PC-3 (cell line): Measurements from ENCODE around the gene DENND11. TPM values are rescaled to one million over a fixed set of nuclear protein-coding genes. Genes with fewer than 3 reads are reported as not detected.

Experiments
- ATAC-seq: fragments of 200-7000 bp; cut with Tn5 transposase; 2 replicates; pipeline ENCODE4 v1.9.1; 2020; ENCODE audit warnings: mild to moderate bottlenecking, moderate library complexity
- BruUV-seq: library from RNA; stranded (reverse); fragments of 400-500 nt; replicated peaks from 2 replicates; lab custom pipeline; 2021; lab: Mats Ljungman, UMichigan
- CTCF ChIA-PET: fragments of 300-600 bp; sonication (Branson Sonifier 250); formaldehyde crosslinking; loops from one replicate; lab custom pipeline; 2022; ENCODE audit warnings: antibody characterized with exemption; lab: Charles Lee
- POLR2A ChIA-PET: fragments of 300-600 bp; sonication (Branson Sonifier 250); formaldehyde crosslinking; loops from one replicate; lab custom pipeline; 2022; ENCODE audit warnings: antibody characterized with exemption; ENCODE audit not compliant: unreplicated experiment; lab: Charles Lee
- DNase-seq: peaks from one replicate; pipeline ENCODE4 v3.0.0-alpha.2; 2015
- H2AFZ ChIP-seq: fragments of 300-600 bp; sonication (generic); 2 replicates; pipeline ENCODE4 v1.6.0; 2016; ENCODE audit warnings: antibody characterized with exemption, low read length
- H3F3A ChIP-seq: fragments of 300-600 bp; sonication (generic); one replicate; pipeline ENCODE4 v1.6.0; 2017; ENCODE audit warnings: antibody characterized with exemption, low read length, control low read depth, mild to moderate bottlenecking; ENCODE audit not compliant: unreplicated experiment
- H3K27ac ChIP-seq: fragments of 300-600 bp; sonication (generic); 2 replicates; pipeline ENCODE4 v1.5.1; 2016; ENCODE audit warnings: mild to moderate bottlenecking, low read length
- H3K27me3 ChIP-seq: fragments of 300-600 bp; sonication (generic); 2 replicates; pipeline ENCODE4 v1.6.1; 2016; ENCODE audit warnings: low read length, mixed read lengths
- H3K36me3 ChIP-seq: fragments of 300-600 bp; sonication (generic); 2 replicates; pipeline ENCODE4 v1.6.1; 2016; ENCODE audit warnings: low read depth, mixed run types, low read length, mixed read lengths
- H3K4me1 ChIP-seq: fragments of 300-600 bp; sonication (generic); 2 replicates; pipeline ENCODE4 v1.5.1; 2016; ENCODE audit warnings: low read length; ENCODE audit not compliant: insufficient read depth
- H3K4me2 ChIP-seq: fragments of 300-600 bp; sonication (generic); 2 replicates; pipeline ENCODE4 v1.6.0; 2016; ENCODE audit warnings: low read length
- H3K4me3 ChIP-seq: fragments of 300-600 bp; sonication (generic); 2 replicates; pipeline ENCODE4 v1.5.1; 2016; ENCODE audit warnings: mild to moderate bottlenecking, low read length, mixed read lengths
- H3K79me2 ChIP-seq: fragments of 300-600 bp; sonication (generic); 2 replicates; pipeline ENCODE4 v1.6.1; 2017; ENCODE audit warnings: low read length, mixed read lengths
- H3K9ac ChIP-seq: fragments of 300-600 bp; sonication (generic); 2 replicates; pipeline ENCODE4 v1.6.0; 2016; ENCODE audit warnings: mild to moderate bottlenecking, low read length
- H3K9me2 ChIP-seq: fragments of 300-600 bp; sonication (generic); replicated peaks from 2 replicates; pipeline ENCODE4 v1.6.1; 2016; ENCODE audit warnings: mixed run types, low read length, mixed read lengths
- H3K9me3 ChIP-seq: fragments of 300-600 bp; sonication (generic); 2 replicates; pipeline ENCODE4 v1.6.1; 2016; ENCODE audit warnings: low read length, mixed read lengths
- H4K20me1 ChIP-seq: fragments of 300-600 bp; sonication (generic); 2 replicates; pipeline ENCODE4 v1.6.1; 2016; ENCODE audit warnings: low read length, mixed read lengths
- EZH2 ChIP-seq: fragments of 300-600 bp; sonication (generic); IDR thresholded peaks from one replicate; pipeline ENCODE4 v1.6.1; 2017; ENCODE audit warnings: antibody characterized with exemption, mild to moderate bottlenecking, low read length; ENCODE audit not compliant: unreplicated experiment
- EZH2phosphoT487 ChIP-seq: fragments of 300-600 bp; sonication (generic); IDR thresholded peaks from 2 replicates; pipeline ENCODE4 v1.6.1; 2018; ENCODE audit warnings: mild to moderate bottlenecking, antibody characterized with exemption, low read length, borderline replicate concordance
- intact Hi-C: fragments of 100-400 bp; cut with micrococcal nuclease; formaldehyde crosslinking; loops from 2 replicates; pipeline ENCODE4 v1.9.0; 2023
- total RNA-seq: library from RNA; depleted of rRNA; stranded (reverse); fragments of >200 nt; gene quantifications from 2 replicates; pipeline ENCODE4 v1.2.3, GENCODE V29; 2014; rRNA removed
- TF ChIP-seq, protein P1 (sequence below): fragments of 300-600 bp; sonication (generic); conservative IDR thresholded peaks from 2 replicates; pipeline ENCODE4 v1.5.1; 2017; ENCODE audit warnings: antibody characterized with exemption, low read depth, mild to moderate bottlenecking, low read length

Gene DENND11
- total RNA-seq, 1 experiment from 2014 or later, result 6.7 TPM

GRCh38 chr7:141654551-141654950 lies 47.4 kb downstream of the DENND11 start:
- Histone ChIP-seq H4K20me1 (no peaks in the 10 kb centered on the region), H3K4me2 (no peak overlapping the region), H3K36me3 (peaks cover 25% of the 10 kb centered on the region), H3K27me3 (no peaks in the 10 kb centered on the region), H3K4me3 (no peak overlapping the region), H3K27ac (no peak overlapping the region), H3K79me2 (no peaks in the 10 kb centered on the region), H3K9me3 (no peaks in the 10 kb centered on the region), H3K9ac (no peak overlapping the region), H3F3A (no peaks in the 10 kb centered on the region), H3K4me1 (no peaks in the 10 kb centered on the region), H3K9me2 (no peaks in the 10 kb centered on the region), H2AFZ (no peak overlapping the region)
- peak; percentile 74 for DNase-seq
- peak; percentile 82 for ATAC-seq
- intact Hi-C loops, result loop anchor here (1.0 to 5.0 kb wide), 7 partner anchors 43 to 637 kb away; partner anchors contain the start of genes AGK and SSBP1
- ChIA-PET CTCF (interaction anchor here (0.5 to 1.6 kb wide), 11 partner anchors 9 to 321 kb away, joined by 3 to 39 read pairs (median 6); partner anchors contain the start of gene SSBP1), POLR2A (no interaction called here)
- no TSS peak for BruUV-seq
- TF ChIP-seq EZH2phosphoT487, result no peak
- TF ChIP-seq, protein P1, sequence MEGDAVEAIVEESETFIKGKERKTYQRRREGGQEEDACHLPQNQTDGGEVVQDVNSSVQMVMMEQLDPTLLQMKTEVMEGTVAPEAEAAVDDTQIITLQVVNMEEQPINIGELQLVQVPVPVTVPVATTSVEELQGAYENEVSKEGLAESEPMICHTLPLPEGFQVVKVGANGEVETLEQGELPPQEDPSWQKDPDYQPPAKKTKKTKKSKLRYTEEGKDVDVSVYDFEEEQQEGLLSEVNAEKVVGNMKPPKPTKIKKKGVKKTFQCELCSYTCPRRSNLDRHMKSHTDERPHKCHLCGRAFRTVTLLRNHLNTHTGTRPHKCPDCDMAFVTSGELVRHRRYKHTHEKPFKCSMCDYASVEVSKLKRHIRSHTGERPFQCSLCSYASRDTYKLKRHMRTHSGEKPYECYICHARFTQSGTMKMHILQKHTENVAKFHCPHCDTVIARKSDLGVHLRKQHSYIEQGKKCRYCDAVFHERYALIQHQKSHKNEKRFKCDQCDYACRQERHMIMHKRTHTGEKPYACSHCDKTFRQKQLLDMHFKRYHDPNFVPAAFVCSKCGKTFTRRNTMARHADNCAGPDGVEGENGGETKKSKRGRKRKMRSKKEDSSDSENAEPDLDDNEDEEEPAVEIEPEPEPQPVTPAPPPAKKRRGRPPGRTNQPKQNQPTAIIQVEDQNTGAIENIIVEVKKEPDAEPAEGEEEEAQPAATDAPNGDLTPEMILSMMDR, result peak; percentile 88

- H3K9me2 ChIP-seq, result no peaks in the 10 kb centered on the region
- ChIA-PET CTCF (interaction anchor here (0.6 to 1.0 kb wide), 2 partner anchors 10 to 85 kb away, joined by 3 read pairs; partner anchors contain the start of gene SSBP1), POLR2A (no interaction called here)
- H4K20me1 ChIP-seq, result no peaks in the 10 kb centered on the region
- H3K27ac ChIP-seq, result no peak overlapping the region
- peaks cover 21% of the 10 kb centered on the region for H3K36me3 ChIP-seq
- TF ChIP-seq EZH2 (no peak), EZH2phosphoT487 (no peak)
- TF ChIP-seq, protein P1, result no peak
- intact Hi-C loops, result loop anchor here (1.0 to 5.0 kb wide), 5 partner anchors 45 to 635 kb away; partner anchors contain the start of gene AGK
- no peaks in the 10 kb centered on the region for H3K79me2 ChIP-seq
- H2AFZ ChIP-seq, result no peak overlapping the region
- H3K9me3 ChIP-seq, result no peaks in the 10 kb centered on the region
- ATAC-seq (no peak), DNase-seq (no peak)
- H3K4me2 ChIP-seq, result no peak overlapping the region
- no peak overlapping the region for H3K4me3 ChIP-seq
- BruUV-seq, result no TSS peak
- no peak overlapping the region for H3K9ac ChIP-seq
- H3K27me3 ChIP-seq, result no peaks in the 10 kb centered on the region
- H3K4me1 ChIP-seq, result no peaks in the 10 kb centered on the region
- no peaks in the 10 kb centered on the region for H3F3A ChIP-seq
These were observed 49.3 kb downstream of the DENND11 start for GRCh38 chr7:141652691-141653090.

Other genes with a start within 250 kb of the DENND11 start
- 38.2 and 40.3 TPM in 2 replicates for gene AGK, start 150.8 kb downstream of the DENND11 start, total RNA-seq
- gene WEE2, start 6.2 kb upstream of the DENND11 start, total RNA-seq, result not detected in 2 replicates
- 212 and 269 TPM in 2 replicates for gene SSBP1, start 36.2 kb upstream of the DENND11 start, total RNA-seq
- gene TAS2R3, start 61.9 kb upstream of the DENND11 start, total RNA-seq, result 0.40 TPM in 1 of 2 replicates, not detected in the other
- 0.35 TPM in 1 of 2 replicates, not detected in the other for gene TAS2R4, start 74.5 kb upstream of the DENND11 start, total RNA-seq
- gene TAS2R5, start 88.1 kb upstream of the DENND11 start, total RNA-seq, result 0.26 and 1.4 TPM in 2 replicates
- not detected in 2 replicates for gene PRSS37, start 139.3 kb upstream of the DENND11 start, total RNA-seq
- not detected in 2 replicates for gene OR9A4, start 214.2 kb upstream of the DENND11 start, total RNA-seq
- gene CLEC5A, start 244.8 kb upstream of the DENND11 start, total RNA-seq, result not detected in 2 replicates